Mesothelial cell of epicardium (in vitro differentiated cells): ENCODE data around the gene KRTAP4-1. TPM values are rescaled to one million over a fixed set of nuclear protein-coding genes. Genes with fewer than 3 reads are reported as not detected.
"Not testable (repeated sequence)": the region's sequence is repeated elsewhere in the genome, so short reads cannot be mapped to it uniquely, and the experiment has no call there.

Experiments used
- DNase-seq, 2 experiments: peaks; one replicate each; pipeline ENCODE4 v3.0.0; 2021; ENCODE audit warnings: low spot score in 2 of 2; ENCODE audit not compliant: unreplicated experiment in 2 of 2
- H3K27ac Mint-ChIP-seq: 2 replicates; pipeline ENCODE4 v1.8.0; 2021; ENCODE audit warnings: mixed read lengths
- H3K27me3 Mint-ChIP-seq: 2 replicates; pipeline ENCODE4 v1.8.0; 2021; ENCODE audit warnings: low read depth, mixed read lengths
- H3K36me3 Mint-ChIP-seq: 2 replicates; pipeline ENCODE4 v1.8.0; 2021; ENCODE audit warnings: mixed read lengths
- H3K4me1 Mint-ChIP-seq: 2 replicates; pipeline ENCODE4 v1.8.0; 2021; ENCODE audit warnings: mixed read lengths
- H3K4me3 Mint-ChIP-seq: 2 replicates; pipeline ENCODE4 v1.8.0; 2021; ENCODE audit warnings: mild to moderate bottlenecking, moderate library complexity, mixed read lengths
- H3K9me3 Mint-ChIP-seq: 2 replicates; pipeline ENCODE4 v1.8.0; 2021; ENCODE audit warnings: mixed read lengths
- CTCF ChIP-seq: fragments of 200-600 bp; sonication (generic); IDR thresholded peaks from one replicate; pipeline ENCODE4 v1.5.0; 2021; ENCODE audit warnings: antibody characterized with exemption; ENCODE audit not compliant: unreplicated experiment
- total RNA-seq: library from RNA; stranded (reverse); gene quantifications from 3 replicates; pipeline ENCODE4 v1.2.1, GENCODE V29; 2021

The KRTAP4-1 gene
- total RNA-seq, 1 donor from 2014 or later: not detected

GRCh38 chr17:41150026-41150425 lies 34.7 kb downstream of the KRTAP4-1 start:
- H3K27me3 Mint-ChIP-seq: no peaks in the 10 kb centered on the region

DNA sequence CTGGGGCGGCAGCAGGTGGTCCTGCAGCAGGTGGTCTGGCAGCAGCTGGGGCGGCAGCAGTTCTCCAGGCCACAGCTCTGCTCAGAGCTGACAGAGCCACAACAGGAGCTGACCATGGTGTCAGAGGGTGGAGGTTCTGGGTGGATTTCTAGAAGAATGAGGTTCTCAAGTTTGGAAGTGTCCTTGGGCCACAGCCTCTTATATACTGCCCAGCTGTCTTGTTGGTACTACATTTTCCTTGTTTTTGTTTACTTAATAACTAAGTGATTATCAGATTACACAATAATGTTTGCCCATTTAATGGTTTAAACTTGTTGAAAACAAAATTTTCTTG lies 35.1 kb downstream of the KRTAP4-1 start, which contains the start of gene KRTAP4-5:
Gene KRTAP4-5, minus strand, starts transcription at position 174 of the 334 bp plus-strand sequence. Its CDS starts 58 bp downstream, at position 116.
- Mint-ChIP-seq H3K4me3 (no peak within 1 kb of the TSS), H3K27ac (no peak within 1 kb of the TSS), H3K4me1 (peaks cover 40% of the 10 kb centered on the region), H3K36me3 (peaks cover 2% of the 10 kb centered on the region), H3K9me3 (no peaks in the 10 kb centered on the region), H3K27me3 (no peaks in the 10 kb centered on the region)
- DNase-seq: no peak
- TF ChIP-seq CTCF: no peak

More at GRCh38 chr17:41150026-41150425, 34.7 kb downstream of the KRTAP4-1 start:
- Mint-ChIP-seq H3K9me3 (no peaks in the 10 kb centered on the region), H3K36me3 (peaks cover under 1% of the 10 kb centered on the region), H3K4me1 (peaks cover 39% of the 10 kb centered on the region), H3K27ac (no peak overlapping the region), H3K4me3 (no peak overlapping the region)
- TF ChIP-seq CTCF: no peak
- DNase-seq: no peak

GRCh38 chr17:41148971-41149651 lies 35.6 kb downstream of the KRTAP4-1 start:
- not testable (repeated sequence) for H3K9me3 Mint-ChIP-seq, H3K27me3 Mint-ChIP-seq, DNase-seq, H3K27ac Mint-ChIP-seq, H3K36me3 Mint-ChIP-seq, H3K4me3 Mint-ChIP-seq
- peaks cover 39% of the 10 kb centered on the region for H3K4me1 Mint-ChIP-seq

- H3K4me1 Mint-ChIP-seq: peaks cover 26% of the 10 kb centered on the region
- H3K27me3 Mint-ChIP-seq: no peaks in the 10 kb centered on the region
- DNase-seq: no peak
- no peak overlapping the region for H3K4me3 Mint-ChIP-seq
- peaks cover 14% of the 10 kb centered on the region for H3K9me3 Mint-ChIP-seq
- no peak for TF ChIP-seq CTCF
- no peak overlapping the region for H3K27ac Mint-ChIP-seq
- H3K36me3 Mint-ChIP-seq: peaks cover 9% of the 10 kb centered on the region
Observed at GRCh38 chr17:41147531-41148204, 37.0 kb downstream of the KRTAP4-1 start.

- DNase-seq: no peak
Observed at GRCh38 chr17:41145261-41145660, 39.5 kb downstream of the KRTAP4-1 start.

More at GRCh38 chr17:41145261-41145660, 39.5 kb downstream of the KRTAP4-1 start:
- Mint-ChIP-seq H3K36me3 (peaks cover 16% of the 10 kb centered on the region), H3K27me3 (no peaks in the 10 kb centered on the region), H3K27ac (peak overlapping the region; percentile 32), H3K4me1 (peaks cover 26% of the 10 kb centered on the region), H3K9me3 (peaks cover 29% of the 10 kb centered on the region), H3K4me3 (no peak overlapping the region)
- TF ChIP-seq CTCF: no peak
